GM18951 (cell line): Measurements from ENCODE around the gene CDNF.

ENCODE experiments used
- POLR2A ChIP-seq: IDR thresholded peaks from 4 replicates; pipeline ENCODE4 v1.6.1; 2011; ENCODE audit warnings: mild to moderate bottlenecking; ENCODE audit not compliant: insufficient read length, insufficient read depth; ENCODE audit errors: extremely low read depth
- in situ Hi-C: fragments of 300-500 bp; cut with MboI; formaldehyde crosslinking; loops from one replicate; pipeline ENCODE4 v1.12.0; 2022; ENCODE audit warnings: low sequenced_read_pairs, mixed read lengths, inconsistent platforms; ENCODE audit not compliant: unreplicated experiment

Gene CDNF

DNA sequence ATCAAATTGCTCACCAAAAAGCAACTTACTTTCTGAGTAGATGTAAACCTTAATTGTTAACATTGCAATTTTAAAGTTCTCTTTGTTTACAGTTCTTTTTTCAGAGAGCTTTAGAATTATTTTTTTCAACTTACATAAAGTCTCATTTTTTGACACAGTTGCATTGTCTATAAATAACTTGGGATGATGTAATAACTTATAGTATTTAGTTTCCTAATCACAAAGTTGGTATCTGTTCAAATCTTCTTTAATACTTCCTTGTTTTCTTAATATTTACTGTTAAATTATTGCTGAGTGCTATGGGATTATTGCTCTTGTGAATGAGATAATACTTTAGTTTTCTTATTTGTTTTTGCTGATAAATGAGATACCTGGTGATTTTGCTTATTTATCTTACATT is 21.9 kb upstream of the CDNF start:
- in situ Hi-C loops: no loop called here
- TF ChIP-seq POLR2A: no peak

- no peak for TF ChIP-seq POLR2A
- in situ Hi-C loops: no loop called here
Observed at GRCh38 chr10:14859043-14859442, 21.2 kb upstream of the CDNF start.

GRCh38 chr10:14858338-14858960 is 20.6 kb upstream of the CDNF start:
- in situ Hi-C loops: no loop called here
- TF ChIP-seq POLR2A: no peak

DNA sequence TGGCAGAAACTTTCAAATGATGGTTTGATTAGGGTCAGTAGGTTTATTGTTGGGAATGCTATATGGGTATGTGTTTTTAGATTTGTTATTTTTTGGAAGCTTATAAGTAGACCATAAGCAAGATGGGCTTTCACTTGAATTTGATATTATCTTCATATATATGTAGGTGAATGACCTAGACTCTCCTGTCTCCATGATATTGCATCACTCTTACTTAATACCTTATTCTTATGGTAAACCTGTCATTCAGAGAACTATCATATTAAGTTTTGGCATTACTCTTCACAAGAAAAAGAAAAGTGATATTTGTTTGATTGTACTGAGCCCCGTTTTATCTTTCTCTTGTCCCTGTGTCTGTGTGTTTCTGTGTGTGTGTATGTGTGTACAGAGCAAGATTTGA is 17.6 kb upstream of the CDNF start:
- in situ Hi-C loops: no loop called here
- no peak for TF ChIP-seq POLR2A

- in situ Hi-C loops: no loop called here
Observed at GRCh38 chr10:14852236-14852635, 14.4 kb upstream of the CDNF start.

GRCh38 chr10:14844948-14845347 is 7.1 kb upstream of the CDNF start:
- in situ Hi-C loops: no loop called here
- no peak for TF ChIP-seq POLR2A

More at GRCh38 chr10:14852236-14852635, 14.4 kb upstream of the CDNF start:
- no peak for TF ChIP-seq POLR2A

- in situ Hi-C loops: no loop called here
- no peak for TF ChIP-seq POLR2A
Observed at GRCh38 chr10:14843327-14843988, 5.6 kb upstream of the CDNF start.

- TF ChIP-seq POLR2A: no peak
- in situ Hi-C loops: no loop called here
Observed at GRCh38 chr10:14840178-14840577, 2.3 kb upstream of the CDNF start.

GRCh38 chr10:14839305-14839695 is 1.5 kb upstream of the CDNF start:
- no peak for TF ChIP-seq POLR2A
- in situ Hi-C loops: no loop called here

DNA sequence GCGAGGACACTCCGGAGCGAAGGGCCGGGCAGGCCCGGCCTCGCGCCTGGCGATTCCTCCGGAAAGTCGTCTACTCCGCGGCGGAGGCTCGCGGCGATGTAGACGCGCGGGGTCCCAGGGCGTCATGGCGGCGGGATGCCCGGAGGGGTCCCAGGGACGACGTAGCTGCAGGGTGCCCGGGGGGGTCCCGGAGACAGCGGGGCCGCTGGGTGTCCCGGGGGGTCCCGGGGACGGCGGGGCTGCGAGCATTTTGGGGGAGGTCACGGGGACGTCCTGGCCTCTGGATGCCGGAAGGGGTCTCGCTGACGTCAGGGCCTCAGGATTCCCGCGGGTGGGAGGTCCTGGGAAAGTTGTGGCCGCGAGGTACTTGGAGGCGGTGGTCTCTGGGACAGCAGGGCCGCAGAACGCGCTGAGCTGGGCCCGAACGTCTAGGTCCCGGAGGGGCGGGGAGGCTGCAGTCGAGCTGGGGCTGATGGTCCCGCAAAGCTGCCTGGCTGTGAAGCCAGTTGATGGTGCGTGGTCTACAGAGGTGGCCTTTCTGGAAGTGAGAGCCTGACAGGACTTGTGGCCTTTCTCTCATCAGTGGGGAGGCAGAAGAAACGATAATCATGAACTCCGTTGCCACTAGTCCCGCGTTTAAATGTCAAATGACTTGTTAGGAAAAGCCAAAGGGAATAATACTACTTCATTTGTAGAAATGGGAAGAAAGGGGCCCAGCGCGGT is 906 bp upstream of the CDNF start:
- in situ Hi-C loops: no loop called here
- no peak for TF ChIP-seq POLR2A

DNA sequence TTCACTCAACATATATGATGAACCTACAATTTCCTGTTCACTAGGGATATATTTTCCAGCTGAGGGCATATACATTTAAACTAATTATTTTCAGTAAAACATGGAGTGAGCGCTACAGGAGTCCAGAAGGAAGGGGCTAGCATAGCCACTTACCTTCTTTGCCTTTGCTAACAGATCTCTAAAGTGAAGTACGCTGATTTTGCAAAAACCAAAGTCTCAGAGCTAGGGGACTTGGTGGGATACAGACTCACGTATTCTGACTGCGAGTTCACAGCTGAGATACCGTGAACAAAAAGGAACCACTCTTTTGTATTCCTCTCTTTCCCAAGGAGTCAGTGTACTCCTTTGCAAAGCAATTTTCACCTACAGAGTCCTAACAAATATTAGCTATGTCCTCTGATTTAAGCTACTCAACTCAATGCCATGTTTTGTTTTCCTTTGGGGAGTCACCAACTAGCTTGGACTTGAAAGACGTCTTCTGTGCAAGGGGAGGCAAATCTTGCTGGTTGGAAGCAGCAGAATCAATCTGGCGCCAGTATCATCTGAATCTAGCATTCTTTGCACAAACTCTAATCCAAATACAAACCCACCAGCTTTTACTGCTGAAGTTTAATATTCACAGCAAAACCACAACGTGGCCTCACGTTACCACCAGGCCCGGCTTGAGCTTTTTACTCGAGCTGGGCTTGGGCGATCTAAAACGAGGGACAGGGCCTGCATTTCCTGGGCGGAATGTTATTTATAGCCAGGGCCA is 657 bp downstream of the CDNF start:
- no peak for TF ChIP-seq POLR2A
- in situ Hi-C loops: no loop called here

- in situ Hi-C loops: no loop called here
- TF ChIP-seq POLR2A: no peak
Observed at GRCh38 chr10:14836208-14836607, 1.6 kb downstream of the CDNF start.

GRCh38 chr10:14833106-14833505 is 4.7 kb downstream of the CDNF start:
- no peak for TF ChIP-seq POLR2A

More at GRCh38 chr10:14833106-14833505, 4.7 kb downstream of the CDNF start:
- in situ Hi-C loops: no loop called here
